Endothelial cell (in vitro differentiated cells): Measurements from ENCODE around the gene ARMC9. TPM values are rescaled to one million over a fixed set of nuclear protein-coding genes. Genes with fewer than 3 reads are reported as not detected.

ENCODE experiments used
- DNase-seq: peaks from one replicate; pipeline ENCODE4 v3.0.0; 2021; ENCODE audit warnings: low spot score
- H3K27ac Mint-ChIP-seq: one replicate; pipeline ENCODE4 v1.8.0; 2021; ENCODE audit warnings: mixed read lengths, inconsistent platforms; ENCODE audit not compliant: unreplicated experiment
- H3K27me3 Mint-ChIP-seq: one replicate; pipeline ENCODE4 v1.8.0; 2021; ENCODE audit warnings: mild to moderate bottlenecking, moderate library complexity, mixed read lengths, inconsistent platforms; ENCODE audit not compliant: unreplicated experiment
- H3K36me3 Mint-ChIP-seq: one replicate; pipeline ENCODE4 v1.8.0; 2021; ENCODE audit warnings: mild to moderate bottlenecking, low read depth, mixed read lengths, inconsistent platforms; ENCODE audit not compliant: unreplicated experiment
- H3K4me1 Mint-ChIP-seq: one replicate; pipeline ENCODE4 v1.8.0; 2021; ENCODE audit warnings: mild to moderate bottlenecking, mixed read lengths, inconsistent platforms; ENCODE audit not compliant: unreplicated experiment
- H3K4me3 Mint-ChIP-seq: one replicate; pipeline ENCODE4 v1.8.0; 2021; ENCODE audit warnings: mild to moderate bottlenecking, mixed read lengths, inconsistent platforms; ENCODE audit not compliant: unreplicated experiment
- H3K9me3 Mint-ChIP-seq: one replicate; pipeline ENCODE4 v1.8.0; 2021; ENCODE audit warnings: mixed read lengths, inconsistent platforms; ENCODE audit not compliant: unreplicated experiment
- total RNA-seq: library from RNA; stranded (reverse); fragmentation: NEBNext Ultra II Directional; extraction: Animal tissue kit (Norgen Biotek cat#: 25700); gene quantifications from one replicate; pipeline ENCODE4 v1.2.1, GENCODE V29; 2021; ENCODE audit not compliant: unreplicated experiment
- TF ChIP-seq, protein P1 (sequence below): fragments of 200-600 bp; sonication (generic); IDR thresholded peaks from one replicate; pipeline ENCODE4 v1.5.0; 2021; ENCODE audit warnings: antibody characterized with exemption; ENCODE audit not compliant: unreplicated experiment

Gene ARMC9
- total RNA-seq, 1 donor from 2014 or later, result 18.3 TPM

DNA sequence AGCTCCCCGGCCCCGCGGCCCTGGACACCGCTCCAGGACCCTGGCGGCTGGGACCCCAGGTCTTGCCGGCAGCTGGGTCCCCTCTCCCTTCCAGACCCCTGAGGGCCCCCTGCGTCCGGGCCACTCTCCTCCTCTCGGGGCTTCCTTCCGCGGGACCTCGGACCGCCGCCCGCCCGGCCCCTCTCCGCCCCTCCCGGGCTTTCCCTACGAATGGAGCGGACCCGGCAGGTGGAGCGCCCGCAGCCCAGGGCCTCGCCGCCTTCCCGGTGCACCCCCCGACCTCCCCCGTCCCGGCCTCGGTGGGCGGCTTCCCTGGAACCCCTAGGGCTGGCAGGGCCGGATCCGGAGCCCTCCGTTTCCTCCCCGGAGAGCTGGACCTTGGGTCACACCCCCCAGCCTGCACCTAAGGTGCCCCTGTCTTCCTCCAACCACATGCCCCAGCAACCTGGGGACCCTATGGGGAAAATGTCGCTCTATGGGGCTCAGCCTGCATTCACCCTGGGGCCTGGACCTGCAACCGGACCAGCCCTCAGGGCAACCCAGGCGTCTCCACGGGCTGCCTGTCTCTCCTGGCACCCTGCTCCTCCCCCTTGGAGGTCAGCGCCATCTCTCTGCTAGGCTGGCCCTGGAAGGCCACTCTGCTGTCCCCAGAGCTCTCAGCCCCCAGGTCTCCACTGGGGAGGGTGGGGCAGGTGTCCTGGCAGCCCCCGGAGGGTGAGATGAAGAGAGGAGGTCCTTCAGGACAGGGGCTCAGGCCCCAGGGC lies 197.8 kb downstream of the ARMC9 start:
- no peak for DNase-seq
- Mint-ChIP-seq H3K36me3 (no peaks in the 10 kb centered on the region), H3K27ac (no peak overlapping the region), H3K27me3 (peaks cover 12% of the 10 kb centered on the region), H3K4me1 (peaks cover 6% of the 10 kb centered on the region), H3K4me3 (peak overlapping the region; percentile 51), H3K9me3 (no peaks in the 10 kb centered on the region)
- TF ChIP-seq, protein P1, sequence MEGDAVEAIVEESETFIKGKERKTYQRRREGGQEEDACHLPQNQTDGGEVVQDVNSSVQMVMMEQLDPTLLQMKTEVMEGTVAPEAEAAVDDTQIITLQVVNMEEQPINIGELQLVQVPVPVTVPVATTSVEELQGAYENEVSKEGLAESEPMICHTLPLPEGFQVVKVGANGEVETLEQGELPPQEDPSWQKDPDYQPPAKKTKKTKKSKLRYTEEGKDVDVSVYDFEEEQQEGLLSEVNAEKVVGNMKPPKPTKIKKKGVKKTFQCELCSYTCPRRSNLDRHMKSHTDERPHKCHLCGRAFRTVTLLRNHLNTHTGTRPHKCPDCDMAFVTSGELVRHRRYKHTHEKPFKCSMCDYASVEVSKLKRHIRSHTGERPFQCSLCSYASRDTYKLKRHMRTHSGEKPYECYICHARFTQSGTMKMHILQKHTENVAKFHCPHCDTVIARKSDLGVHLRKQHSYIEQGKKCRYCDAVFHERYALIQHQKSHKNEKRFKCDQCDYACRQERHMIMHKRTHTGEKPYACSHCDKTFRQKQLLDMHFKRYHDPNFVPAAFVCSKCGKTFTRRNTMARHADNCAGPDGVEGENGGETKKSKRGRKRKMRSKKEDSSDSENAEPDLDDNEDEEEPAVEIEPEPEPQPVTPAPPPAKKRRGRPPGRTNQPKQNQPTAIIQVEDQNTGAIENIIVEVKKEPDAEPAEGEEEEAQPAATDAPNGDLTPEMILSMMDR, result no peak

- H3K27ac Mint-ChIP-seq, result peak overlapping the region; percentile 25
- H3K4me3 Mint-ChIP-seq, result peak overlapping the region; percentile 28
- DNase-seq, result no peak
- no peaks in the 10 kb centered on the region for H3K36me3 Mint-ChIP-seq
- TF ChIP-seq, protein P1, result no peak
- no peaks in the 10 kb centered on the region for H3K9me3 Mint-ChIP-seq
- peaks cover 7% of the 10 kb centered on the region for H3K27me3 Mint-ChIP-seq
- peaks cover 3% of the 10 kb centered on the region for H3K4me1 Mint-ChIP-seq
Observed at GRCh38 chr2:231397011-231397927, 198.8 kb downstream of the ARMC9 start.

DNA sequence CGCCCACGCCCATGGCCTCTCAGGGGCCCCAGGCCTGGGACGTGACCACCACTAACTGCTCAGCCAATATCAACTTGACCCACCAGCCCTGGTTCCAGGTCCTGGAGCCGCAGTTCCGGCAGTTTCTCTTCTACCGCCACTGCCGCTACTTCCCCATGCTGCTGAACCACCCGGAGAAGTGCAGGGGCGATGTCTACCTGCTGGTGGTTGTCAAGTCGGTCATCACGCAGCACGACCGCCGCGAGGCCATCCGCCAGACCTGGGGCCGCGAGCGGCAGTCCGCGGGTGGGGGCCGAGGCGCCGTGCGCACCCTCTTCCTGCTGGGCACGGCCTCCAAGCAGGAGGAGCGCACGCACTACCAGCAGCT lies 199.5 kb downstream of the ARMC9 start:
- H3K9me3 Mint-ChIP-seq, result no peaks in the 10 kb centered on the region
- H3K36me3 Mint-ChIP-seq, result no peaks in the 10 kb centered on the region
- H3K27ac Mint-ChIP-seq, result no peak overlapping the region
- peaks cover 7% of the 10 kb centered on the region for H3K27me3 Mint-ChIP-seq
- TF ChIP-seq, protein P1, result no peak
- no peak overlapping the region for H3K4me3 Mint-ChIP-seq
- DNase-seq, result no peak
- H3K4me1 Mint-ChIP-seq, result peaks cover 3% of the 10 kb centered on the region

- Mint-ChIP-seq H3K4me3 (no peak overlapping the region), H3K27ac (no peak overlapping the region), H3K27me3 (peaks cover 4% of the 10 kb centered on the region), H3K4me1 (peaks cover 3% of the 10 kb centered on the region), H3K9me3 (no peaks in the 10 kb centered on the region), H3K36me3 (no peaks in the 10 kb centered on the region)
- DNase-seq, result no peak
- TF ChIP-seq, protein P1, result no peak
Observed at GRCh38 chr2:231398585-231398984, 200.2 kb downstream of the ARMC9 start.
